NCI-H1436 treated with DMSO at 0.1 percent for 48 hours (cell line): Measurements from ENCODE around the gene FXYD6.
A peak's percentile ranks its signal among the peaks of the same experiment; 100 is the strongest.

Experiments
- DNase-seq: peaks from one replicate; lab custom pipeline; 2025; lab: John Stamatoyannopoulos, UW

Gene FXYD6

GRCh38 chr11:117910525-117910924, 34.1 kb upstream of the FXYD6 start:
- DNase-seq = no peak

GRCh38 chr11:117909611-117910382, 33.3 kb upstream of the FXYD6 start:
- no peak for DNase-seq

- no peak for DNase-seq
Measured at GRCh38 chr11:117908959-117909610, 32.6 kb upstream of the FXYD6 start.

- DNase-seq = no peak
Measured at GRCh38 chr11:117908109-117908895, 31.8 kb upstream of the FXYD6 start.

- peak; percentile 97 for DNase-seq
Measured at GRCh38 chr11:117907276-117908108, 31.0 kb upstream of the FXYD6 start.

GRCh38 chr11:117906710-117907109, 30.3 kb upstream of the FXYD6 start:
- DNase-seq = no peak

- no peak for DNase-seq
Measured at GRCh38 chr11:117906126-117906525, 29.7 kb upstream of the FXYD6 start.

- DNase-seq = no peak
Measured at GRCh38 chr11:117905524-117905923, 29.1 kb upstream of the FXYD6 start.

- no peak for DNase-seq
Measured at GRCh38 chr11:117903505-117904382, 27.3 kb upstream of the FXYD6 start.

GRCh38 chr11:117902001-117902845, 25.8 kb upstream of the FXYD6 start:
- DNase-seq = no peak

- no peak for DNase-seq
Measured at GRCh38 chr11:117901601-117902000, 25.1 kb upstream of the FXYD6 start.

- no peak for DNase-seq
Measured at GRCh38 chr11:117900720-117901440, 24.4 kb upstream of the FXYD6 start.

GRCh38 chr11:117900121-117900648, 23.7 kb upstream of the FXYD6 start:
- no peak for DNase-seq

GRCh38 chr11:117898059-117898458, 21.6 kb upstream of the FXYD6 start:
- no peak for DNase-seq

- no peak for DNase-seq
Measured at GRCh38 chr11:117892651-117893050, 16.2 kb upstream of the FXYD6 start.

- DNase-seq = no peak
Measured at GRCh38 chr11:117891362-117891761, 14.9 kb upstream of the FXYD6 start.

- no peak for DNase-seq
Measured at GRCh38 chr11:117888139-117888566, 11.7 kb upstream of the FXYD6 start.

- DNase-seq = no peak
Measured at GRCh38 chr11:117887431-117888138, 11.1 kb upstream of the FXYD6 start.
